ENCODE measurements around the gene ABRAXAS1. TPM values are rescaled to one million over a fixed set of nuclear protein-coding genes. Genes with fewer than 3 reads are reported as not detected.

ABRAXAS1 gene
- total RNA-seq, 2 donors from 2014 or later, result 7.0 to 8.3 TPM

GRCh38 chr4:83456184-83456501 is 28.8 kb downstream of the ABRAXAS1 start:
- no peaks in the 10 kb centered on the region for H3K36me3 ChIP-seq

GRCh38 chr4:83455281-83456183 is 29.4 kb downstream of the ABRAXAS1 start, which contains the start of the genes HELQ and MRPS18C:
Gene HELQ, minus strand, starts transcription at chr4:83455823. Its CDS starts 130 bp downstream, at chr4:83455693.
Gene MRPS18C, plus strand, starts transcription at chr4:83456058. Its CDS starts 20 bp downstream, at chr4:83456078.
- Histone ChIP-seq H3K9ac (ENCODE audit: low read depth in 2 of 2, low read length in 2 of 2) (peak within 1 kb of the TSS; percentile 81 to 99), H3K9me3 (no peaks in the 10 kb centered on the region), H3K27ac (peak within 1 kb of the TSS; percentile 89), H3K4me3 (peak within 1 kb of the TSS; percentile 66), H3K4me1 (peaks cover 4% of the 10 kb centered on the region), H3K27me3 (no peaks in the 10 kb centered on the region), H3K36me3 (no peaks in the 10 kb centered on the region)
- peak; percentile 98 for DNase-seq
- TF ChIP-seq, protein P1, sequence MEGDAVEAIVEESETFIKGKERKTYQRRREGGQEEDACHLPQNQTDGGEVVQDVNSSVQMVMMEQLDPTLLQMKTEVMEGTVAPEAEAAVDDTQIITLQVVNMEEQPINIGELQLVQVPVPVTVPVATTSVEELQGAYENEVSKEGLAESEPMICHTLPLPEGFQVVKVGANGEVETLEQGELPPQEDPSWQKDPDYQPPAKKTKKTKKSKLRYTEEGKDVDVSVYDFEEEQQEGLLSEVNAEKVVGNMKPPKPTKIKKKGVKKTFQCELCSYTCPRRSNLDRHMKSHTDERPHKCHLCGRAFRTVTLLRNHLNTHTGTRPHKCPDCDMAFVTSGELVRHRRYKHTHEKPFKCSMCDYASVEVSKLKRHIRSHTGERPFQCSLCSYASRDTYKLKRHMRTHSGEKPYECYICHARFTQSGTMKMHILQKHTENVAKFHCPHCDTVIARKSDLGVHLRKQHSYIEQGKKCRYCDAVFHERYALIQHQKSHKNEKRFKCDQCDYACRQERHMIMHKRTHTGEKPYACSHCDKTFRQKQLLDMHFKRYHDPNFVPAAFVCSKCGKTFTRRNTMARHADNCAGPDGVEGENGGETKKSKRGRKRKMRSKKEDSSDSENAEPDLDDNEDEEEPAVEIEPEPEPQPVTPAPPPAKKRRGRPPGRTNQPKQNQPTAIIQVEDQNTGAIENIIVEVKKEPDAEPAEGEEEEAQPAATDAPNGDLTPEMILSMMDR (IDR thresholded peaks at IDR 0.05), result no peak
- intact Hi-C loops (cut with DNase I), result loop anchor here (10.0 kb wide), 1 partner anchor 171 kb away; the partner anchor contains the start of gene COQ2

More at GRCh38 chr4:83456184-83456501, 28.8 kb downstream of the ABRAXAS1 start:
- no peaks in the 10 kb centered on the region for H3K9me3 ChIP-seq
- H3K27me3 ChIP-seq, result no peaks in the 10 kb centered on the region
- intact Hi-C loops (cut with DNase I), result loop anchor here (10.0 kb wide), 1 partner anchor 171 kb away; the partner anchor contains the start of gene COQ2
- no peak for DNase-seq
- peak overlapping the region; percentile 75 to 99 for H3K9ac ChIP-seq (ENCODE audit: low read depth in 2 of 2, low read length in 2 of 2)
- TF ChIP-seq, protein P1 (IDR thresholded peaks at IDR 0.05), result no peak
- peak overlapping the region; percentile 89 for H3K27ac ChIP-seq
- peaks cover 4% of the 10 kb centered on the region for H3K4me1 ChIP-seq
- peak overlapping the region; percentile 66 for H3K4me3 ChIP-seq

DNA sequence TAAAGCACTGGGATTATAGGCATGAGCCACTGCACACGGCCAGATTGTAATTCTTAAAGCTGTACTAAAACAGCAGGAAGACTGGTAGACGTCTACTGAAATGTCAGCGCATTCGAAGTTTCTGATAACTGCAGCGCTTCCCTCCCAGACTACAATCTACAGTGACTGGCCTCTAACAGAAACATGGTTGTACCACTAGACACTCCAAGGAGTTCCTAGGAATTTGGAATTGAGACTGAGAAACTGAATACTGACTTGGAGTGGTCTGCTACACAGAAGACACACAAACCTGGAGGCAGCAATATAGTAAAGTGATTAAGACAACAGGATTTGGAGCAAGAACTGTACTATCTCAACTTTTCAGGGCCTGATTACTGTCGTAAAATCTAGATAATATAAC is 30.2 kb downstream of the ABRAXAS1 start:
- no peak for DNase-seq
- Histone ChIP-seq H3K9ac (ENCODE audit: low read depth in 2 of 2, low read length in 2 of 2) (peak overlapping the region; percentile 81 to 99), H3K36me3 (no peaks in the 10 kb centered on the region), H3K4me1 (peaks cover 4% of the 10 kb centered on the region), H3K27ac (peak overlapping the region; percentile 89), H3K9me3 (no peaks in the 10 kb centered on the region), H3K4me3 (peak overlapping the region; percentile 66), H3K27me3 (no peaks in the 10 kb centered on the region)
- TF ChIP-seq, protein P1 (IDR thresholded peaks at IDR 0.05), result no peak
- intact Hi-C loops (cut with DNase I), result loop anchor here (10.0 kb wide), 1 partner anchor 170 kb away; the partner anchor contains the start of gene COQ2

GRCh38 chr4:83449009-83449408 is 35.9 kb downstream of the ABRAXAS1 start:
- H3K4me3 ChIP-seq, result no peak overlapping the region
- no peaks in the 10 kb centered on the region for H3K27me3 ChIP-seq
- H3K4me1 ChIP-seq, result no peaks in the 10 kb centered on the region
- TF ChIP-seq, protein P1 (IDR thresholded peaks at IDR 0.05), result no peak
- H3K9me3 ChIP-seq, result no peaks in the 10 kb centered on the region
- no peak overlapping the region for H3K9ac ChIP-seq (ENCODE audit: low read depth in 2 of 2, low read length in 2 of 2)
- intact Hi-C loops (cut with DNase I), result no loop called here
- H3K36me3 ChIP-seq, result no peaks in the 10 kb centered on the region
- H3K27ac ChIP-seq, result no peak overlapping the region
- DNase-seq, result no peak

GRCh38 chr4:83440899-83441298 is 44.0 kb downstream of the ABRAXAS1 start:
- Histone ChIP-seq H3K4me1 (no peaks in the 10 kb centered on the region), H3K27me3 (no peaks in the 10 kb centered on the region), H3K9ac (ENCODE audit: low read depth in 2 of 2, low read length in 2 of 2) (no peak overlapping the region), H3K9me3 (no peaks in the 10 kb centered on the region), H3K4me3 (no peak overlapping the region), H3K36me3 (no peaks in the 10 kb centered on the region), H3K27ac (no peak overlapping the region)
- TF ChIP-seq, protein P1 (IDR thresholded peaks at IDR 0.05), result no peak
- intact Hi-C loops (cut with DNase I), result no loop called here
- no peak for DNase-seq
